NCI-H2029 (cell line): Measurements from ENCODE around the gene RTF1.
A peak's percentile ranks its signal among the peaks of the same experiment; 100 is the strongest.
"Not testable (repeated sequence)": the region's sequence is repeated elsewhere in the genome, so short reads cannot be mapped to it uniquely, and the experiment has no call there.

Experiments used
- DNase-seq: peaks from one replicate; lab custom pipeline; 2025; lab: John Stamatoyannopoulos, UW

The RTF1 gene

GRCh38 chr15:41416742-41417417 lies at the start of gene RTF1:
Gene RTF1 (plus strand): TSS chr15:41417095. CDS start chr15:41417116, 21 bp downstream.
- peak; percentile 57 for DNase-seq

DNA sequence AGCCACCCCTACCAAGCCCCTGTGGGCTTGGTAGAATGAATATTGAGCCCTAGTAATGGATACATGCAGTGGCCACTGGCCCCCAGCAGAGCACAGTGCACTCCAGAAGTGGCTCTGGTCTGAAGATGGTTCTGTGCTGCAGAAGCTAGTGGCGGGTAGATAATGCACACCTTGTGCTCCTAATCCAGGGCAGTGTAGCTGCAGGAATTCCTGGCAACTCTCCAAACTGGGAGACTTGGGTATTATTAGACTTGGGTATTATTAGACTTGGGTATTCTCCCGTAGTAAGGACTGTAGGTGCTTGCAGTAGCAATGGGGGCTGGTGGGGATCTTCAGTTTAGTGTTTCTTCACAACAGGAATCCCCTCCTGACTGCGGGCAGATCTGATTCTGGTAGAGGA lies 49.5 kb upstream of the RTF1 start:
- DNase-seq, result no peak

- no peak for DNase-seq
Measured at GRCh38 chr15:41377978-41378377, 38.9 kb upstream of the RTF1 start.

GRCh38 chr15:41383974-41384749 lies 32.7 kb upstream of the RTF1 start:
- not testable (repeated sequence) for DNase-seq

DNA sequence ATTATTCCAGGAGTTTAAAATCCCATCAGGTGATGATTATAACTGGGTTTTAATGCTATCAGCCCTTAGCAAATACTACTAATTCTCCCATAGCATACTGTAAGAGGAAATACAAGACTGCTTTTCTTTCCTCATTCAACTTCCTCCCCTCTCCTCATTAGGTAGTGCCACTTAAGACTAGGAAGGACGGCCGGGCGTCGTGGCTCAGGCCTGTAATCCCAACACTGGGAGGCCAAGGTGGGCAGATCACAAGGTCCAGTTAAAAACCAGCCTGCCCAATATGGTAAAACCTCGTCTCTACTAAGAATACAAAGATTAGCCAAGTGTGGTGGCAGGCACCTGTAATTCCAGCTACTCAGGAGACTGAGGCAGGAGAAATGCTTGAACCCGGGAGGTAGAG lies 29.2 kb upstream of the RTF1 start:
- DNase-seq, result no peak

GRCh38 chr15:41392659-41393058 lies 24.2 kb upstream of the RTF1 start:
- no peak for DNase-seq

GRCh38 chr15:41394924-41395323 lies 22.0 kb upstream of the RTF1 start:
- no peak for DNase-seq

DNA sequence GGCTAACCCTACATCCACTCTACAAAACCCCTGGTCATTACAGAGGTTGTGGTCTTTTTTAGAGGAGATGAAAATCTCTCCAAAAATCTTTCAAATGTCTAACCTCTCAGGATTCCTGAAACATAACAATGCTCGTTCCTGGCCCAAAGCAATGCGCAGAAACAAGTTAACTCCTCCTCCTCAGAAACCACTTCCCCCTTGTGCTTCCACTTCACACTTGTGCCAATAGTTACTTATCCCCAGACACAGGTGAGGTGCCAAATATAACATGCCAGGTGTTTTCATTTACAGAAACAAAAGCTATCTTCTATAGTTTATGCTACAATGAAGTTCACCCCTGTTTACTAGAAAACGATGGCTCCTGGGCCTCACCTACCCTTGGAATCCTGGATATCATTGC lies 20.8 kb upstream of the RTF1 start:
- DNase-seq, result no peak

DNA sequence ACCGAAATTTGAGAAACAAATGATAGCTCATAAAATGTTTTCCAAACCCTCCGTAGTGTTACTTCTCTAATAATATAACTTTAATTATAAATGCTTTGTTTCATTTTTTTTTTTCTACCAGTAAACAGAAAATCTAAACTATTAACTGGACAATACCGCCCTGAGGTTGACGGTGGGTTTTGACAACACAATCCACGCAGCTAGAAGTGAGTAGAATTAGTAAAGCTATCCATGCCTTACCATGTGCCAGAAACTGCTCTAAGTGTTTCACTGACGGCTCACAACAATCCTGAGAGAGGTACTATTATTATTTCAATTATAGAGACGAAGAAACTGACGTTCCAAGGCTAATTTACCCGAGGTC lies 15.0 kb upstream of the RTF1 start:
- no peak for DNase-seq

DNA sequence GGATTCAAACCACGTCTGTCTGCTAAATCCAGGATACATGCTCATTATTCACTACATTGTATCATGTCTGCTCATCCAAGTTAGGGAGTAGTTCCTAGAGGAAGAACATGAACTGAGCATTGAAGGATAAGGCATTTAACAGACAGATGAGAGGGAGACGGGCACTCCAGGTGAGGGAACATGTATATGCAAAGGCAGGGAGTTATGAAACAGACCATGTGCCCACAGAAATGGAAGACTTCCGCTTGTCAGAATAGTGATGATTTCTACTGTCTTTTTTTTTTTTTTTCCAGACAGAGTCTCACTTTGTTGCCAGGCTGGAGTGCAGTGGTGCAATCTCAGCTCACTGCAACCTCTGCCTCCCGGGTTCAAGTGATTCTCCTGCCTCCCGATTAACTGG lies 9.6 kb upstream of the RTF1 start:
- DNase-seq, result no peak

DNA sequence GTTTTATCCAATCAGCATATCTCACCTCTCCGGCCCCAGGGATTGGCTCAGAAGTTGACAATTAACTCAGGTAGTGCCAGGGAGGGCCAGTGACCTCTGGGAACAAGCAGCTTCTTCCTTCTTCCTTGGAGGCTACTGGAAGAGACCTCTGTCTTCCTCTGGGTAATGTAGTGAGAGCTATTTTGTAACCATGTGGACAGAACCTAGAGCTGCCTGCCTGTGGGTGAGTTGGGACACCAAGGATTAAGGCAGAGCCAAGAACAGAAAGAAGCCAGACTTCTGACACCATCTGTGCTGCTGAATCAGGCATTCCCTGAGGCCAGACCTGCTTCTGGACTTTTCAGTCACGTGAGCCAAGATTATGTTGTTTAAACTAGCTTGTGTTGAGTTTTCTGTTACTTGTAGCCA lies 8.7 kb upstream of the RTF1 start:
- DNase-seq, result no peak

- no peak for DNase-seq
Measured at GRCh38 chr15:41411031-41411430, 5.9 kb upstream of the RTF1 start.

- DNase-seq, result no peak
Measured at GRCh38 chr15:41411441-41411840, 5.5 kb upstream of the RTF1 start.

DNA sequence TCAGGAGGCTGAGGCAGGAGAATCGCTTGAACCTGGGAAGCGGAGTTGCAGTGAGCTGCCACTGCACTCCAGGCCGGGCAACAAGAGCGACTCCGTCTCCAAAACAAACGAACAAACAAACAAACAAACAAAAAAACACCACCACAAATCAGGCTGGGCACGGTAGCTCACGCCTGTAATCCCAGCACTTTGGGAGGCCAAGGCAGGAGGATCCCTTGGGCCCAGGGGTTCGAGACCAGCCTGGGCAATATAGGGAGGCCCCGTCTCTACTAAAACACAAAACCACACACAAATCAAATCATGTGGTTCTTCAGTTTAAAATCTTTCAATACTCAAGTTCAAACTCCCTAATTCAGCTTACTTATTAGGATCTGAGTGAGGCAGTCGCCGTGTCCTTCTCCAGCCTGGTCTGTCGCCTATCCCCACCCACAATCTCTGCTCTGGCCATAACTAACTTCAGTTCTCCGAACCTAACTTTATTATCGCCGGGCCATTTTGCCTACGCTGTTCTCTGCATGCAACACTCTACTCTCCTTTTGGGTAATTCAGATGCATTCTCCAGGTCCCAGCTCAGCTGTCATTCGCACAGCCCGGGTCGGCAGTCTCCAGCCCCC lies 660 bp upstream of the RTF1 start:
- no peak for DNase-seq

DNA sequence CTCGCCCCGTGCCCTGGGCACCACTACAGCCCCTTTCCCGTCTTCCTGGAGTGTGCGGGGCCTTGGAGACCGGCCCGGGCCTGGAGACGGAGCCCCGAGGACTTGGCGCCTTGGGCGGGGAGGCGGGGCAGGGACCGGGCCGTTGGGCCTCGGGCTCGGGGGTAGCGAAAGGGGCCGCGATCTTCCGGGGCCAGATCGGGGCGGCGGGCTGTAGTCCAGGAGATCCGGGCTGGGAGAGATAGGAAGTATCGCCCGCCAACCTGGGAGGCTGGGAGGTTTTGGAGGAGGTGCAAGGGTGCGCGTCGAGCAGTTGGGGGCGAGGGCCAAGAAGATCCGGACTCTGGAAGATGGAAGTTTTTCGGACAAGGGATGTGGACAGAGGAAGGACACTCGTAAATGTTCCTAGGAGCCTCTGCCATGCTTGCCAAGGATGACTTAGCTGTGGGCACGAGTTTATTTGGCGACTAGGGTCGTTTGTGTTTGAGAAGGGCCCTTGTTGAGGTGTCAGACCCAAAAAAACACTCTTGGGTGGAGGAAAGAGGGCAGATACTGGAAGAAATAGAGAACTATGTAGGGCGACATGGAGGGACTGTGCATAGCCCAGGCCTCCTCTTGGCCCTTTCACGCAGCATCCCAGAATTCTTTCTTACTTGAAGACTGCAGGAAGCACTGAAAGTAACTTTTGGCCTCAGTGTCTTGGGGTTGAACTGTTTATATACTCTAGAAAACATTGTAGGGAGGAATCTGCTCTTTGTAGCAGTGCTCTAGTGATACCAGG lies 712 bp downstream of the RTF1 start:
- DNase-seq, result no peak

DNA sequence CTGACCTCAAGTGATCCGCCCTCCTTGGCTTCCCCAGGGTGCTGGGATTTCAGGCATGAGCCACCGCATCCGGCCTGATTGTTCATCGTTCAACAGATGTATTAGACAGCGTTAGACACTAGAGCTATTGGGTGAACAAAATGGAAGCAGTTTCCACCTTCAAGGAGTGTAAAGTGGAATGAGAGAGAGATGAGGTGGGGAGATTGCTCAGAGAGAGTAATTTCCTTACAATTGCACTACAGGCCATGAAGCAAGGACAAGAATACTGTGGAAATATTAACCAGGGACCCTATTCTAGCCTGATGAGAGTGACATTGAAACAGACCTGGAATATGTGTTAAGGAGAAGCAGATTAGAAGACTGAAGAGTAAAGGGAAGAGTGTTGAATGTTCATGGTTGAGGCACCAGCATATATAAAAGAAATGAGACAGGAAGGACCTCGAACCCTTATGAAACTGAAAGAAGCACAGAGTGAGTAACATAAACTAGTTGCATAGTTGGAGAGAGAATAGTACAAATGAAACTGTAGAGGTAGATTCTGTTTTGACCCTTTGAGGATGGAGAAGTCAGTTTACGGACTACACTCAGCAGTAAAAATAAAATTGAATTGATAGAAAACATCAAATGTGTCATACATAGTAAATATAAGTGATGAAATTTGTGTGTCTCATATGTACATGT lies 7.2 kb downstream of the RTF1 start:
- no peak for DNase-seq

GRCh38 chr15:41424809-41425208 lies 7.9 kb downstream of the RTF1 start:
- DNase-seq, result no peak

DNA sequence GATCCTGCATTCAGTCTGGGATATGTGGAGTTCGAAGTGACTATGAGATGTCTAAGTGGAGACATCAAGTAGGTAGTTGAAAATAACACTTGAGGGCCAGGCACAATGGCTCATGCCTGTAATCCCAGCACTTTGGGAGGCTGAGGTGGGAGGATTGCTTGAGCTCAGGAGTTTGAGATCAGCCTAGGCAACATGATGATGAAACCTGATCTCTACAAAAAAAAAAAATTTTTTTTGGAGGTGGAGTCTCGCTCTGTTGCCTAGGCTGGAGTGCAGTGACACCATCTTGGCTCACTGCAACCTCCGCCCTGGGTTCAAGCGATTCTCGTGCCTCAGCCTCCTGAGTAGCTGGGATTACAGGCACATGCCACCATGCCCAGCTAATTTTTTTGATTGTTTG lies 9.0 kb downstream of the RTF1 start:
- DNase-seq, result not testable (repeated sequence)

DNA sequence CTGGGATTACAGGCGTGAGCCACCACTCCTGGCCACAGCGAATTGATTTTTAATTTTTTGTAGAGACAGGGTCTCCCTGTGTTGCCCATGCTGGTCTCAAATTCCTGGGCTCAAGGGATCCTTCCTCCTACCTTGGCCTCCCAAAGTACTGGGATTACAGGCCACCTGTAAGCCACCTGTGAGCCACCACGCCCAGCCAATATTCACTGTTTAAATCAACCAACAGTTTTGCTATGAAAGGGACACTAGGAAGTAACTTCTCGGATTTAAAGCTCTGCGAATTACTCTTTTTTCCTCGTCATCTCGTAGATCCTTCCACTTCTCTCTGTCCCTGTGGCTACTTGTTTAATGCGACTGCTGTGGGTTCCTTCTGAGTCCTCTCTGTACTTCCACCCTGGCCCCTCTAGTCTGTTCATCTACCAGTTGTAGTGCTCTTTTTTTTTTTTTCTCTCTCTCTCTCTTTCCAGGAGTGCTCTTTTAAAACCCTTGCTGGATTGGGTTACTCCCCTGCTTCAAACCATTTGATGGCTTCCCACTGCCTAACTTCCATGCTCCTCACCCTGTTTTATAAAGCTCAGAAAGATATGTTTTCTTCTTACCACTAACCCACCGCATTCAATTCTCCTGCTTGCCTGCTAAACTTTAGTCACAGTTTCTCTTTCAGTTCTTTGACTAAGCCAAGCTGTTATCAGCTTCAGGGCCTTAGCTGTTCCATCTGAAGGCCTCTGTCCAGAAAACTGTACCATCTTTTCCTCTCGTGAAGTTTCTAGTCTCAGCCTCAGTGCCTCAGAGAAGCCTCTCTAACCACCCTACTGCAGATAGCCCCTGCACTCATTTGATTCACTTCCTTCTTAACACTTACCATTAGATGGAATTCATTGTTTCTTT lies 12.4 kb downstream of the RTF1 start:
- no peak for DNase-seq

DNA sequence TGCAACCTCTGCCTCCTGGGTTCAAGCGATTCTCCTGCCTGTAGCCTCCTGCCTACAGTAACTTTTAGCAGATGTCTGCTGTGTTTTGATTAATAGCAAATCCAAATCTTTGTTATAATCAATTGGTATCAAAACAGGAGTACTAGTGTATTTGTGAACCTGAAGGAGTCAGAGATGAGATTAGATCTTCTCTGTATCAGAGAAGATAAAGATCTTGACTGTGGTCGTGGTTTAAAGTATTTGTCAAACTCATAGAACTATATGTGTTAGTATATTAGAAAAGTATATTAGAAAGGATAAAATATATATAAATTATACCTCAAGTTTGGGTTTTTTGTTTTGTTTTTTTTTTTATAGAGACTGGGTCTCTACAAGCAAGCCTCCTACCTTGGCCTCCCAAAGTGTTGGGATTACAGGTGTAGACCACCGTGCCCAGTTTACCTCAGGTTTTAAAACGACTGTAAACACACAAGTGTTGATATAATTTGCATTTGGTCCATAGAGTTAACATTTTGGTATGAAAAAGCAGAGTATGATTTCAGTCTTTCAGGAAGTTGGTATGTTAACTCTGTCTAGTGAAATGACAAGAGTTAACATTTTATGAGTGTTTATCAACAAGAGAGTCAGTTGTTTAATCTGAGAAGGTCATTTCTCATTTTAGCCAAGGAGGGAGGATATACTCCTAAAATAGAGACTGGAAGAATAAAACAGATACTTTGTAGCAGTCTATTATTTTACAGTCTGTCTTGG lies 18.3 kb downstream of the RTF1 start:
- no peak for DNase-seq
